ENCODE measurements around the gene FAM89B.
"Not testable (repeated sequence)": the region's sequence is repeated elsewhere in the genome, so short reads cannot be mapped to it uniquely, and the experiment has no call there.

The FAM89B gene

DNA sequence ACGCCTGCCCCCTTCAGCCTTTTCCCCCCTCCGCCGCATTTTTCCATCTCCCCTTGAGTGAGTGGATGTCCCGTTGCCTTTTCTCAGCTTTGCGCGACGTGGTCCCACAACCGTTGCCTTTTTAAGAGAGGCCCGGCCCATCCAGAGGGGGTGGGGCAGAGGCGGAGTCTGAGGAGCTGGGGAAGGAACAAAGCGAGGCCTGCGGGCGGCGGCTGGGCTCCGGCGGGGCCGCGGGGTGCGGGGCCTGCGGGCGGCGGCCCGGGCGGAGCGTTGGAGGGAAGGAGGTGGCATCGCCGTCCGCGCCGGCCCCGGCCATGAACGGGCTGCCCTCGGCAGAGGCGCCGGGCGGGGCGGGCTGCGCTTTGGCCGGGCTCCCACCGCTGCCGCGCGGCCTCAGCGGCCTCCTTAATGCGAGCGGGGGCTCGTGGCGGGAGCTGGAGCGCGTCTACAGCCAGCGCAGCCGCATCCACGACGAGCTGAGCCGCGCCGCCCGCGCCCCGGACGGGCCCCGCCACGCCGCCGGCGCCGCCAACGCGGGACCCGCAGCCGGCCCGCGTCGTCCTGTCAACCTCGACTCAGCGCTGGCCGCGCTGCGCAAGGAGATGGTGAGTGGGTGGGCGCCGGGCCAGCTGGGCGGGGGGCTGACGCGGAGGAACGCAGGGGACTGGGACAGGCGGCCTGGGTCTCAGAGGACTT lies at the start of gene FAM89B:
TSS of gene FAM89B (plus strand) at position 183 of the 696 bp plus-strand sequence. CDS start at position 315, 132 bp downstream.
- DNase-seq: peak; percentile 96

DNA sequence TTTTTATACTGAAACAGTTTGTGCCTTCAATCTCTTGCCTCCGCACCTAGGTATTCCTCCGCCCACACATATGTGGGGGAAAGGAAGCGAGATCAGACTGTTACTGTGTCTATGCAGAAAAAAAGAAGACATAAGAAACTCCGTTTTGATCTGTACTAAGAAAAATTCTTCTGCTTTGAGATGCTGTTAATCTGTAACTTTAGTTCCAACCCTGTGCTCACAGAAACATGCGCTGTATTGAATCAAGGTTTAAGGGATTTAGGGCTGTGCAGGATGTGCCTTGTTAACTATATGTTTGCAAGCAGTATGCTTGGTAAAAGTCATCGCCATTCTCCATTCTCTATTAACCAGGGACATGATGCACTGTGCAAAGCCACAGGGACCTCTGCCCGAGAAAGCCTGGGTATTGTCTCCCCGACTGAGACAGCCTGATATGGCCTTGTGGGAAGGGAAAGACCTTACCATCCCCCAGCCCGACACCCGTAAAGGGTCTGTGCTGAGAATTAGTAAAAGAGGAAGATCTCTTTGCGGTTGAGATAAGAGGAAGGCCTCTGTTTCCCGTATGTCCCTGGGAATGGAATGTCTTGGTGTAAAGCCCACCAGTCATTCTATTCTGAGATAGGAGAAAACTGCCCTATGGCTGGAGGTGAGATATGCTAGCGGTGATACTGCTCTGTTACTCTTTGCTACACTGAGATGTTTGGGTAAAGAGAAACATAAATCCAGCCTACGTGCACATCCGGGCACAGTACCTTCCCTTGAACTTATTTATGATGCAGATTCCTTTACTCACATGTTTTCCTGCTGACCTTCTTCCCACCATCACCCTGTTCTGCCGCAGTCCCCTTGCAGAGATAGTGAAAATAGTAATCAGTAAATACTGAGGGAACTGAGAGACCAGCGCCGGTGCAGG lies 49.4 kb upstream of the FAM89B start:
- DNase-seq: not testable (repeated sequence)

DNA sequence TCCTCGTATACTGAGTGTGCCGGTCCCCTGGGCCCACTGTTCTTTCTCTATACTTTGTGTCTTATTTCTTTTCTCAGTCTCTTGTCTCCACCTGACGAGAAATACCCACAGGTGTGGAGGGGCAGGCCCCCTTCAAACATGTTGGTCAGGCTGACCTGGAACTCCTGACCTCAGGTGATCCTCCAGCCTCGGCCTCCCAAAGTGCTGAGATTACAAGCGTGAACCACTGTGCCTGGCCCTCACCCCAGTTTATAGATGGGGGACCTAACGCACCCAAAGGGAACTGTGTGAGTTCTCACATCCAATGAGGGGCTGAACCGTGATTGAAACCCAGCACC lies 48.7 kb upstream of the FAM89B start:
- DNase-seq: not testable (repeated sequence)

DNA sequence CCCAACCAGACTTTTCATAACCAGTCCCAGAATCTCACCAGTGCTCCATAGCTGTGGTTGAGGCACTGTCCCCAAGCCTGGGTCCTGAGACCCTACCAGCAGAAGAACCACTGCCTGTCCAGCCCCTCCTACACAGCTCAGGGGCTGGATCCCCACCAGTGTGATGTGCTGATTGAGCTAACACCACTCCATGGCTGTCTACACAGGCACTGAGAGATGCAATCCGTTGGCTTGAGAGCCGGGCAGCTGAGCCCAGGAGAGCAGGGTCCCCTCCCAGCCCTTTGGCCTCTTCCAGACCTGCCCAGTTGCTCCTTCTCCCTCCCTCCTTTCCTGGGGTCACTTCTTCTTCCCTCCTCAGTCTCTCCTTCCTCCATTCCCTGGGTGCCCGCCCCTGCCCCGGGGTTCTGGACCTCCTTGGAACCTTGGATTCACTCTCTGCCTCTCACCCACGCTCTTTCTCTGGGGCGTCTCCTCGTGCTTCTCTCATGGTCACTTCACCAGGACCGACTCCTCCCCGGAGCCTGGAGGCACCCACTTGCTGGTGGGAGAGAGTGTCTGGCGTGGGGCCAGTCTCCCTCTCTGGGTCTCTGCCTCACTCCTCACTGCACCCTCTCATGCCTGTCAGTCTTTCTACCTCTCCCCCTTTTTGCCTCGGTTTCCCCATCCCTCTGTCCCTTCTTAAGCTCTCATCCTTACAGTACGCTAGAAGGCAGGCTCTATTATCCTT lies 48.2 kb upstream of the FAM89B start:
- peak; percentile 79 for DNase-seq

DNA sequence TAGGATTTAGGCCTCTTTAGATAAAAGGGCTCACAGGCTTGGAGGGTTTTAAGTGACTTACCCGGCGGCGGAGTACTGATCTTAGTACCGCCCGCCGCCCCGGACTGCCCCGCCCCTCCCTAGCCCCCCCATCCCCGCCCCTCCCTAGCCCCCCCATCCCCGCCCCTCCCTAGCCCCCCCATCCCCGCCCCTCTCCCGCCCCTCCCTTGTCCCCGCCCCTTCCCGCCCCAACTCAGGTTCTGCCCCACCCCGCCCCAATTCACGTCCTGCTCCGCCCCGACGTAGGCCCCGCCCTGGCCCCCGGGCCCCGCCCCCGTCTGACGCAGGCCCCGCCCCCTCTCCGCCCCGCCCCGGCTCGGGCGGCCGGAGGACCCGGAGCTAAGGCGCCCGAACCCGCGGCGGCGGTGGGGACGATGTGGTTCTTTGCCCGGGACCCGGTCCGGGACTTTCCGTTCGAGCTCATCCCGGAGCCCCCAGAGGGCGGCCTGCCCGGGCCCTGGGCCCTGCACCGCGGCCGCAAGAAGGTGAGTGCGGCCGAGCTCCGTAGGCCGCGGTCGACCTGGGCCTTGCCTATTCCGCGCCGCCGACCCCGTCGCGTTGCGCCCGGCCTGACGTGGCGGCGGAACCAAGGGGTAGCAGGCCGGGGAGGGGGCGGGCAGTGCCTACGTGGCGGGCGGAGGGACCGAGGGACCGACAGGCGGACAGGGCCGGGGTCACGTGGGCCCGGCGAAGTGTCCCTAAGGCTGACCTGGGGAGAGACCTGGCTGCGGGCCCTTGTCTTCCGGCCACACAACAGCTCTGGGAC lies 47.4 kb upstream of the FAM89B start, which contains the start of gene SCYL1:
TSS of gene SCYL1 (plus strand) at position 343 of the 805 bp plus-strand sequence. CDS start at position 414, 71 bp downstream.
- DNase-seq: peak; percentile 90

DNA sequence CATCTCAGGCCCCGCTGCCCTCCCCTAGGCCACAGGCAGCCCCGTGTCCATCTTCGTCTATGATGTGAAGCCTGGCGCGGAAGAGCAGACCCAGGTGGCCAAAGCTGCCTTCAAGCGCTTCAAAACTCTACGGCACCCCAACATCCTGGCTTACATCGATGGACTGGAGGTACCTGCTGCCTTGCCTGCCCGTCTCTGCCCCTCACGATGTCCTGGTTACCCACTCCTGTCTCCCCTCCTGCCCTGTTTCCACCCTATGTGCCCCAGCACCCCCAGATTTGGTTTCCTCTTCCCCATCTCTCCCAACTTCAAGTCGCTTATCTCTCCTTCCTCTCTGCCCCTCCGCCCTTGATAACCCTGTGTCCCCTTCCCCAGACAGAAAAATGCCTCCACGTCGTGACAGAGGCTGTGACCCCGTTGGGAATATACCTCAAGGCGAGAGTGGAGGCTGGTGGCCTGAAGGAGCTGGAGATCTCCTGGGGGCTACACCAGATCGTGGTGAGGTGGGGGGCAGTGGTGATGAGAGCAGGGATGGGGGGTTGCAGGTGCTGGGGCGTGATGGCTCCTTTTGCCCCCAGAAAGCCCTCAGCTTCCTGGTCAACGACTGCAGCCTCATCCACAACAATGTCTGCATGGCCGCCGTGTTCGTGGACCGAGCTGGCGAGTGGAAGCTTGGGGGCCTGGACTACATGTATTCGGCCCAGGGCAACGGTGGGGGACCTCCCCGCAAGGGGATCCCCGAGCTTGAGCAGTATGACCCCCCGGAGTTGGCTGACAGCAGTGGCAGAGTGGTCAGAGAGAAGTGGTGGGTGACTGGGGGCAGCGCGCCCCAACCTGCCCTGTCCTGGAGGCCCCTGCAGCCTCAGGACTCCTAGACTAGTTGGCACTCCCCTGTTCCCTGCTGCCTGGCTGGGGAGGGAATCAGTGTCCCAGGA lies 46.5 kb upstream of the FAM89B start:
- DNase-seq: no peak

DNA sequence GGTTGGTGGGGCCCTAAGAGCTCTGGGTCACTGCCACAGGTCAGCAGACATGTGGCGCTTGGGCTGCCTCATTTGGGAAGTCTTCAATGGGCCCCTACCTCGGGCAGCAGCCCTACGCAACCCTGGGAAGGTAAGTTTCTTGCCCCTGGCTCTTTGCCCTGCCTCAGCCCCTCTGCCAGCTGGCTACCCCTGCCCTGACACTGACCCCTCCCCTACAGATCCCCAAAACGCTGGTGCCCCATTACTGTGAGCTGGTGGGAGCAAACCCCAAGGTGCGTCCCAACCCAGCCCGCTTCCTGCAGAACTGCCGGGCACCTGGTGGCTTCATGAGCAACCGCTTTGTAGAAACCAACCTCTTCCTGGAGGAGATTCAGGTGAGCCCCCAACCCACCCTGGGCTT lies 45.6 kb upstream of the FAM89B start:
- DNase-seq: no peak

DNA sequence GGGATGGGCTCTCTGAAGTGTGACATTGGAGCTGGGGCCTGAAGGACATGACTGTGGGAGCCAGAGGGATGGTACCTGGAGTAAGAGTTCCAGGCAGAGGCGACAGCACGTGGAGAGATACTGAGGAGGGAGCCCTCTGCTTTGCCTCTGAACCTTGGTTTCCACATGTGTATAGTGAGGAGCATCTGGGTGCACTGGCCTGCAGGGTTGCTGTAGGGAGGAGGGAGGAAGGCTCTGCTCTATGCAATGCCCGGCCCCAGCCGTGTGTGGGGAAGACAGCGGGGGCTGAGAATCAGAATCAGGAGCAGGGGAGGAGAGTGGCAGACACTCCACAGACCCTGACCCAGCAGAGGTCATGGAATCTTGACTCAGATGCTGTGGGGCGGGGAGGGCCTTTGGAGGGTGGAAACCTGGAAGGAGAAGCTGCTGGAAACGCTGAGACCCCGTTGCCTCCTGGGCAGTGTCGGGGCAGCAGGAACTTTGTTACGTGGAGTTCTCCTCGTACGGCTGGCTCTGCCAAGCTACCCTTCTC lies 43.5 kb upstream of the FAM89B start:
- DNase-seq: no peak

DNA sequence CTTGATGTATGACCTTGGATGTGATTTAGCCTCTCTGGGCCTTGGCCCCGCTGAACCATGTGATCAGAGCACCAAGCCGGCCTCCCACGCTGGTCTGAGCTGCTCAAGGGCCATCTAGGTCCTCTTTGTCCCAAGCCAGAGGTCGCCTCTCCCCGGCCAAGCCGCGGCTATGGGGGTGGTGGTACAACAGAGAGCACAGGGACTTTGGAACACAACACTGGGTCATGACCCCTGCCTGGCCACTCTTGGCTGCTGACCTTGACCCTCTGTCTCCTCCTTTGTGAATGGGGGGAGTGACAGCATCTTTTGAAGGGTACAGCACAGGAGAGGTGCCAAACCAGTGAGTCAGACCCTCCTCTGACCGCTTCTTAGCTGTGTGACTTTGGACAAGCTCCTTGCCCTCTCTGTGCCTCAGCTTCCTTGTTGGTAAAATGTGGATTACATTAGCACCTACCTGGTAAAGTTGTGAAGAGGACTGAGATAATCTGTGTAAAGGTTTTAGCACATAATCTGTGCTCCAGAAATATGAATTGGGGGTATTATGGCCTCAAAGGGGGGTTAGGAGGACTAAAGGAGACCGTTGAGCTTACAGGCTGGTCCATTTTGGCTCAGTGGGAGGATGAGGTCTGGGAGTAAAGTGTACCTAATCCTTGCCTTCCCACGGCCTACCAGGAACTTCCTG lies 42.7 kb upstream of the FAM89B start:
- no peak for DNase-seq

DNA sequence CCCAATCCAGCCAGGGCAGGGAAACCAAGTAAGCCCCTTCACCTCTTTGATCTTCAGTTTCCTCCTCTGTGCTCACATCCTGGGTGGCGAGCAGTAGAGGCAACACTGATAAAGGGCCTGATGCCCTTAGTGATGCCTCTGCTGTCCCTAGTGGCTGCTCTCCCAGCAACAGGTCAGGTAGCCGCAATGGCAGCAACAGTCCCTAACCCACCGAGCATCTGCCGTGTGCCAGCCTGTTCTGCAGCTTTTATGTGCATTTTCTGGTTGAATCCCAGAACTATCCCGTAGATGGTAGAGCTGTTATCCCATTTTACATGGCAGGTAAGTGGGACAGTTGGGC lies 42.2 kb upstream of the FAM89B start:
- no peak for DNase-seq

DNA sequence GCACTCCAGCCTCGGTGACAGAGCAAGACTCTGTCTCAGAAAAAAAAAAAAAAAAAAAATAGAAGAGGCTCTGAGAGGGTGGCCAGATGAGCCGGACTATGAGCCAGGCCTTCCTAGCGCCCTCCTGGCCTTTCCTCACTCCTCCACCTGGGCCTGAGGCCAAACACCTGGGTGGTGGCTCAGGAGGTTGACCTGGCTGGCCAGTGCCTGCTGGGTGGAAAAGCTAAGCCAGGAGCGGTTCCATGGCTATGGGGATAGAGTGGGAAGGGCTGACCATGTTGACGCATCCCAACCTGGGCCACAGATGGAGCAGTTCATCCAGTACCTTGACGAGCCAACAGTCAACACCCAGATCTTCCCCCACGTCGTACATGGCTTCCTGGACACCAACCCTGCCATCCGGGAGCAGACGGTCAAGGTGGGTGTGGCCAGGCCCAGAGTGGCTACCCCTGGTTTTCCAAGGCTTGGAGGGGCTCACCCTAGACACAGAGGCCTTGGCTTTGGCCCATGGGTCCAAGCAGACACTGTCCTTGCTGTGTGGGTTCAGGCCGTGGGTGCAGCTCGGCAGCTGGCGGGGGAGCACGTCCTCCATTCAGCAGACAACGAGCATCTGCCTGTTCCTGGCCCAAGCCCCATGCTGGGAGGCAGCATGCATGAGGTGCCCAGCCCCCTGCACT lies 39.8 kb upstream of the FAM89B start:
- no peak for DNase-seq

DNA sequence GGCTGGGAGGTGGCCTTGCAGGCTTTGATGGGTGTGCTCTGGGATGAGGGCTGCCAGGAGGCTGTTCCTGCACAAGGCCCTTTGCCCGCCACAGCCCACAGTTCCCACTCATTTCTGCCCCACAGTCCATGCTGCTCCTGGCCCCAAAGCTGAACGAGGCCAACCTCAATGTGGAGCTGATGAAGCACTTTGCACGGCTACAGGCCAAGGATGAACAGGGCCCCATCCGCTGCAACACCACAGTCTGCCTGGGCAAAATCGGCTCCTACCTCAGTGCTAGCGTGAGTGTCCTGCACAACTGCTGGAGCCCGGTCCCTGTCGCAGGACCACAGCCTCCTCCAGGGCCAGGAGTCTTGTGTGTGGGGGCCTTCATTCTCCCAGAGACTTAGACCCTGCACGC lies 37.2 kb upstream of the FAM89B start:
- DNase-seq: no peak

DNA sequence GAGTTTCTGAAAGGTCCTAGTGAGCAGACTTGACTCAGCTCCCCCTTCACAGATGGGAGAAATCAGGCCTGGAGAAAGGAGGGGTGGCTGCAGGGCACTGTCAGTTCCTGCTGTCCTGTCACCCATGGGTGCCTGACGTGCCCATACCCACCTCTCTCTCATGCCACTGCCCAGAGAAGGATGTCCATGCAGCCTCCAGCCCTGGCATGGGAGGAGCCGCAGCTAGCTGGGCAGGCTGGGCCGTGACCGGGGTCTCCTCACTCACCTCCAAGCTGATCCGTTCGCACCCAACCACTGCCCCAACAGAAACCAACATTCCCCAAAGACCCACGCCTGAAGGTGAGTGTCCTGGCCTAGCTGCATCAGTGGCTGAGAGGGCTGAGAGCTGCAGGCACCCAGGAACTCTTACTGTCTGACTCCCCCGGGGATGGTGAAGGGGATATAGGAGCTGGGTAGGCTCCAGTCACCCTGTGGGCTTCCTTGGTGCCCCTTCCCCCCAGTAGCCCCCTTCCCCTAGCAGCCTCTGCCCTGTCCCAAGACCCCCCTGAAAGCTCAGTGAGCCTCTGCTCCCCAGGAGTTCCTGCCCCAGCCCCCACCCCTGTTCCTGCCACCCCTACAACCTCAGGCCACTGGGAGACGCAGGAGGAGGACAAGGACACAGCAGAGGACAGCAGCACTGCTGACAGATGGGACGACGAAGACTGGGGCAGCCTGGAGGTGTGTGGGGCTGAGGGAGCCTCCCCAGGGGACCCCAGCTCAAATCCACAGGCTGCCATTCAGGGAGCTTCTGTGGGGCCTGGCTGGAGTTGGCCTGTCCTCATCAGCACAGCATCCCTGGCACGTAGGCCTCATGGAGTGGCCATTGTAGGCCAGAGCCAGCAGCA lies 35.7 kb upstream of the FAM89B start:
- DNase-seq: no peak

DNA sequence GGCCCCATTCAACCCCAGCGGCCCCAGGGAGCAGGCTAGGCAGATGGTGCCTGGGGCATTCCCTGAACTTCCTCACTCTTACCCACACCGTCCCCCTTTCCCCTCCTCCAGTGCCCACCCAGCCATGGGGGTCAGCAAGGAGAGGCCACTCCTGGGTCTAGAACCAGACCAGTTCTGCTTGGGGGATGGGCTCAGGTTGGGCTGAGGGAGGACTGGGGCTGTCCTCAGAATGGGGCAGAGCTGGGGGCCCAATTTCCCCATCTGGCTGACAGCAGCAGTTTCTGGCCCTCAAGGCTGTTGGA lies 35.1 kb upstream of the FAM89B start:
- DNase-seq: no peak

DNA sequence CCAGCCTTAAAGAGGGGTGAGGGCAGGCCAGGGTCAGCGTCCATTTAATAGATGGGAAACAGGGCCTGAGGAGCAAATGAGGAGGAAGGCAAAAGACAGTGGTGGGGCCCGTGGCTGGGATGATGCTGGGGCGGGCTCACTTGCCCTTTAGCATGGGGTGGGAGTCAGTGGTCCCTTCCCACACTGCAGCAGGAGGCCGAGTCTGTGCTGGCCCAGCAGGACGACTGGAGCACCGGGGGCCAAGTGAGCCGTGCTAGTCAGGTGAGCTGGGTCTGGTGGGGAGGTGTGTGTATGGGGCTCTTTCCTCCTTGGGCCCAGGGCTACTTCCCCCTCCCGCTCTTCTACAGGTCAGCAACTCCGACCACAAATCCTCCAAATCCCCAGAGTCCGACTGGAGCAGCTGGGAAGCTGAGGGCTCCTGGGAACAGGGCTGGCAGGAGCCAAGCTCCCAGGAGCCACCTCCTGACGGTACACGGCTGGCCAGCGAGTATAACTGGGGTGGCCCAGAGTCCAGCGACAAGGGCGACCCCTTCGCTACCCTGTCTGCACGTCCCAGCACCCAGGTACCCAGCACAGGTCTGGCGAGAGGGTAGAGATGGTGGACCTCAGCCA lies 34.6 kb upstream of the FAM89B start:
- DNase-seq: no peak

DNA sequence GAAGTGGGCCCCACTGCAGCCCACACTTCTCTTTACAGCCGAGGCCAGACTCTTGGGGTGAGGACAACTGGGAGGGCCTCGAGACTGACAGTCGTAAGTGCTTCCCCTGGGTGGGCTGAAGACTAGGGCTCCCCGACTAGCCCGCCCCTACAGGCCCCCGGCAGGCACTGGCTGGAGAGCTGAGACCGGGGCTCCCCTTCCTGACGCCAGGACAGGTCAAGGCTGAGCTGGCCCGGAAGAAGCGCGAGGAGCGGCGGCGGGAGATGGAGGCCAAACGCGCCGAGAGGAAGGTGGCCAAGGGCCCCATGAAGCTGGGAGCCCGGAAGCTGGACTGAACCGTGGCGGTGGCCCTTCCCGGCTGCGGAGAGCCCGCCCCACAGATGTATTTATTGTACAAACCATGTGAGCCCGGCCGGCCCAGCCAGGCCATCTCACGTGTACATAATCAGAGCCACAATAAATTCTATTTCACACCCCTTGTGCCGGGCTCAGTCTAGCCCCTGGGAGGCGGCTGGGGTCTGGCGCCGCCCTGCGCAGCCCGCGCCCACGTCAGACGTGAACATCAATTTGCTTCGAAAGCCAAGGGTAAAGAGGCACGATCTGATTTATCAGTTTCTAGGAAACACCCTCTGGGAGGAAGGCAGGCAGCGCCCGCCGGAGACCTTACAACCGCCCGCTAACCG lies 34.0 kb upstream of the FAM89B start:
- no peak for DNase-seq

DNA sequence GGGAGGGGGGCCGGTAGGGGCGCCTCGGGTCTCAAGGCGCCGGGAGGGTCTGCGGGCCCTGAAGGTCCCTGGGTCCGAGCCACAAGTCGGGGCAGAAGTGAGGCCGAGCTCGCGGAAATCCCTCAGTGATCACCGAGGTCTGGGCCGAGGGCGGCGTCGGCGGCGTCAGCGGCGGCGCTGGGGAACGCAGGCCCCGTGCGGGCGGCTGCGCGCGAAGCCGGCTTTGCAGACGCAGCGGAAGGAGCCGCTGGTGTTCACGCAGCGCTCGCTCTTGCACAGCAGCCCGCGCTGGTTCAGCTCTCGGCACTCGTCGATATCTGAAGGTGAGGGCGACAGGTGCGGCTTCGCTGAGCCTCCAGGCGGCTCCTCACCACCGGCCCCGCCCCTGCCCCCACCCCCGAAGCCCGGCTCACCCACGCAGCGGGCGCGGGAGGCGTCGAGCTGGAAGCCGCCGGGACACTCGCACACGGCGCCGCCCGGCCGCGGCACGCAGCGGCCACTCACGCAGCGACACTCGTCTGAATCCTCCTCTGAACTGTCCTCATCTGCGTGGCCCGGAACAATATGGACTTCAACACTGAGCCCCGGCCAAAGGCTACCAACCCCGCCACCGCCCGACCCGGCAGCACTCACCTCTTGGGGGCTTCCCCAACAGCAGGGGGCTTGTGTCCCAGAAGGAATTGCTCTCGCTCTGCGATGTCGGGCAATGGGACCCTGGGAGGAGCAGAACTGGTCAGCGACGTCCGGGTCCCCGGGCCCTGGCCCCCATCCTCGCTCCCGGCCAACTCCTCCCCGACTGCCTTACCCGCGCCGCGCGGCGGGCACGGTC lies 33.2 kb upstream of the FAM89B start:
- peak; percentile 62 for DNase-seq
